Endothelial cell of umbilical vein (primary cell): Measurements from ENCODE around the gene LTBP1.

Experiments used
- CTCF ChIP-seq, 2 donors: IDR thresholded peaks; 1 replicate in 1 of 2; 2 replicates in 1 of 2; pipeline ENCODE4 v1.5.1; 2011; ENCODE audit warnings: low read length in 2 of 2, mild to moderate bottlenecking in 2 of 2, moderate library complexity in 2 of 2, control low read depth in 1 of 2, inconsistent platforms in 1 of 2, low read depth in 1 of 2; ENCODE audit not compliant: insufficient read depth in 1 of 2; ENCODE audit errors: extremely low read depth in 1 of 2
- EZH2 ChIP-seq: IDR thresholded peaks from 2 replicates; pipeline ENCODE4 v1.6.1; 2012; ENCODE audit warnings: borderline replicate concordance, low read depth, mild to moderate bottlenecking, moderate library complexity, low read length, inconsistent platforms; ENCODE audit not compliant: severe bottlenecking

DNA sequence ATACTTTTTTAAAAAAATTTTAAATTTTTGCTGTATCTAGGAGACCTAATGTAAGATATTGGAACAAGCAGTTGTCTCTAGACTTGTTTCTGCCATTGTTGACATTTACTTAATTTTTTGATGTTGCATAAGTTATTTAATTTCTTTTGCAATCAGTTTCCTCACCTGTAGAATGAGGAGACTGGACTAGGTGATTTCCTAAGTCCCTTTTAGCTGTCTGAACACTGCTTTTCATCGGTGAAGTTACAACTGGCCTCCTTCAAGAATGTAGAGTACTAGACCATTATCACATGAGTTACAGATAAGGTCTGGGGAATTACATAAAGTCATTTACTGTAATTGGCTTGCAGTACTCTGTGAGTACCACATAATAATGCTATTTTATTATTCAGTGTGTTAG is 147.6 kb downstream of the LTBP1 start:
- TF ChIP-seq CTCF (IDR thresholded peaks at IDR 0.05; ENCODE audit: extremely low read depth in 1 of 2, insufficient read depth in 1 of 2, low read depth in 1 of 2, low read length in 2 of 2) (no peak), EZH2 (no peak)
